ENCODE results near the gene RASA4. TPM values are rescaled to one million over a fixed set of nuclear protein-coding genes. Genes with fewer than 3 reads are reported as not detected.
"Not testable (repeated sequence)": the region's sequence is repeated elsewhere in the genome, so short reads cannot be mapped to it uniquely, and the experiment has no call there.

RASA4 gene
- total RNA-seq, 3 donors from 2014 or later: 43.7 to 58.3 (median 47.4) TPM

DNA sequence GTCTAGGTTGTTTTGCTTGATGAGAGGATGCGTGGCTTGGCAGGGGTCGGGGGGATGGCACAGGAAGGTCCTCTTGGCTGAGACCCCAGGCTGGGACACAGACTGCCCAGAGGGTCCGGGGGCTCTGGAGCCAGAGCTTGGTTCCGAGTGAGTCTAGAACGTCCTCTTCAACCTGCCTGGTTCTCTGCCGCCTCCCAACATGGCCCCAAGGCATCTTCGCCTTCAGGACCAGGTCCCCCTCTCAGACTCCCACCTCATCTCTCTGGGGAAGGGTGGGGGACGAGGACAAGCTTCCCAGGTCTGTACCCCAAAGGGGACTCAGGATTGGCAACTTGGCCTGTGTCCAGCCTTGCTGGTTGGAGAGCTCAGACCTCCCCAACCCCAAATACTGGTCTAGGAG, 74.5 kb downstream of the RASA4 start:
- ATAC-seq; H3K4me1 Mint-ChIP-seq (ENCODE audit: low read depth); H3K9me3 Mint-ChIP-seq; H3K36me3 Mint-ChIP-seq (ENCODE audit: insufficient read depth); DNase-seq; H3K27me3 Mint-ChIP-seq (ENCODE audit: low read depth); H3K4me3 Mint-ChIP-seq: not testable (repeated sequence)

- ATAC-seq; DNase-seq; H3K9me3 Mint-ChIP-seq; H3K4me3 Mint-ChIP-seq; H3K27me3 Mint-ChIP-seq (ENCODE audit: low read depth); H3K4me1 Mint-ChIP-seq (ENCODE audit: low read depth); H3K36me3 Mint-ChIP-seq (ENCODE audit: insufficient read depth): not testable (repeated sequence)
Observed at GRCh38 chr7:102540604-102541003, 76.0 kb downstream of the RASA4 start.

DNA sequence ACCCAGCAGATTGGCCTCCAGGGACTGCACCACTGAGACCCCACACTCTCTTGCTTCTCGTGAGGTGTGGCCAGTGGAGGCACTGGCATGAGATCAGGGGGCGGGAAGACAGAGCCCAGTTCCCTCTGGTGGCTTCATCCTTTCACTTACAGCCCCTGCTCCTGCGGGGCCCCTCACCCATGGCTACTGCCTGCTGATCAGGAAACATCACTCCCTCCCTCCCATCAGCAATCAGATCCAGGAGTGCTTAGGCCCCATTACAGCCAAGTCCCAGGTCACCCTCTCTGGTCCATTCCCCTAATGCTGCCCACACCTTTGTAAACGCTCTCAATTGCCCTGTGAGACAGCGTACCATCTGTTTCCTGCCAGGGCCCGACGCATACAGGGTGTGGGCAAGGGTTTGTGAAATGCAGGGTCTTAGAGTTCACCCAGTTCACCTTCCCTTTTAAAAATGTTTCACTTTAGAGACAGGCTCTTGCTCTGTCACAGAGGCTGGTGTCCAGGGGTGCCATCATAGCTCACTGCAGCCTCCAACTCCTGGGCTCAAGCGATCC, 81.4 kb downstream of the RASA4 start:
- H3K4me3 Mint-ChIP-seq; ATAC-seq; H3K36me3 Mint-ChIP-seq (ENCODE audit: insufficient read depth): not testable (repeated sequence)

GRCh38 chr7:102532127-102532526, 84.4 kb downstream of the RASA4 start:
- H3K9me3 Mint-ChIP-seq, DNase-seq: not testable (repeated sequence)

More for the DNA sequence above, 81.4 kb downstream of the RASA4 start:
- not testable (repeated sequence) for H3K4me1 Mint-ChIP-seq (ENCODE audit: low read depth); DNase-seq; H3K9me3 Mint-ChIP-seq; H3K27me3 Mint-ChIP-seq (ENCODE audit: low read depth)

DNA sequence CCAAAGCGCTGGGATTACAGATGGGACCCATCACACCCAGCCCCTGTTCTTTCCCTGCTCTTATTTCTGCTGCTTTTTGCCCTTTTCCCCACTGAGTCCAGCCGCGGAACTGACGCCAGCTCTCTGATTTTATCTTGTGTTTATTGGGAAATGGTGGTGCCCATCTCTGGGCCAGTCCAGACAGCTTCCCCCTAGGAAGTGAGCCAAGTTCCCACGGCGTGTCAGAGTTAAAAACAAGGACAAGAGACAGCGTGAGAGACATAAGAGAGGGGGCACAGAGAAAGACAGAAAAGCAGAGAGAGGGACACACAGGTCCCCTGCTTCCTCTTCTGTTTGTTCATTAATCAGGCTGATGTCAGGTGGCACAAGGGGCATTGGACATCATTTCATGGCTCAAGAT, 85.0 kb downstream of the RASA4 start:
- not testable (repeated sequence) for H3K27me3 Mint-ChIP-seq (ENCODE audit: low read depth); H3K4me1 Mint-ChIP-seq (ENCODE audit: low read depth); ATAC-seq; H3K4me3 Mint-ChIP-seq; H3K9me3 Mint-ChIP-seq; H3K36me3 Mint-ChIP-seq (ENCODE audit: insufficient read depth); DNase-seq

More at GRCh38 chr7:102532127-102532526, 84.4 kb downstream of the RASA4 start:
- H3K27me3 Mint-ChIP-seq (ENCODE audit: low read depth); H3K4me1 Mint-ChIP-seq (ENCODE audit: low read depth); H3K4me3 Mint-ChIP-seq; H3K36me3 Mint-ChIP-seq (ENCODE audit: insufficient read depth); ATAC-seq: not testable (repeated sequence)

- DNase-seq; ATAC-seq; H3K4me1 Mint-ChIP-seq (ENCODE audit: low read depth); H3K36me3 Mint-ChIP-seq (ENCODE audit: insufficient read depth); H3K4me3 Mint-ChIP-seq; H3K9me3 Mint-ChIP-seq; H3K27me3 Mint-ChIP-seq (ENCODE audit: low read depth): not testable (repeated sequence)
Observed at GRCh38 chr7:102527822-102528793, 88.4 kb downstream of the RASA4 start.

DNA sequence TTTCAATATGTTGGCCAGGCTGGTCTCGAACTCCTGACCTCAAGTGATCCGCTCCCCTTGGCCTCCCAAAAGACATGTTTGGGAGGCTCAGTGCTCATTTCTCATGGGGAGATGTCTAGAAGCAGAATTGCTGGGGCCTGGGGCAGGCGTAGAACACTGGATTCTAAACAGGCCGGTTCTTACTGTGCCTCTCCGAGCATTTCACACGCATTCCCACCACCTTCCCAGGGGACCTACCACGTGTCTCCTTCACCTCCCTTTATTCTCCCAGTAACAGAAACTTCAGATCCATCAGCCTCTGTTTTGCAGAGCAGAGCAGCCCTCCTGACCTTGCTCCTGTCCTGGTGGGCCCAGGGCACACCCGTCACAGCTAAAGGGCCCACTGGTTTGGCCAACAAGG, 89.4 kb downstream of the RASA4 start:
- not testable (repeated sequence) for H3K27me3 Mint-ChIP-seq (ENCODE audit: low read depth); ATAC-seq

GRCh38 chr7:102524803-102525202, 91.8 kb downstream of the RASA4 start:
- H3K27me3 Mint-ChIP-seq (ENCODE audit: low read depth); H3K36me3 Mint-ChIP-seq (ENCODE audit: insufficient read depth); ATAC-seq; H3K4me1 Mint-ChIP-seq (ENCODE audit: low read depth); DNase-seq; H3K9me3 Mint-ChIP-seq; H3K4me3 Mint-ChIP-seq: not testable (repeated sequence)

More for the DNA sequence above, 89.4 kb downstream of the RASA4 start:
- not testable (repeated sequence) for H3K4me1 Mint-ChIP-seq (ENCODE audit: low read depth); H3K4me3 Mint-ChIP-seq; H3K9me3 Mint-ChIP-seq; DNase-seq; H3K36me3 Mint-ChIP-seq (ENCODE audit: insufficient read depth)

Other genes with a start within 250 kb of the RASA4 start
- gene PRKRIP1, start 220.4 kb downstream of the RASA4 start, total RNA-seq: 10 to 100 TPM; 24.8 to 30.1 (median 27.0) TPM
- gene ORAI2, start 183.2 kb downstream of the RASA4 start, total RNA-seq: 10 to 100 TPM; 24.8 to 35.9 (median 27.4) TPM
- gene ALKBH4, start 151.9 kb downstream of the RASA4 start, total RNA-seq: 10 to 100 TPM; 13.7 to 15.4 (median 15.0) TPM
- gene LRWD1, start 151.8 kb downstream of the RASA4 start, total RNA-seq: 10 to 100 TPM; 54.8 to 57.9 (median 57.7) TPM
- gene POLR2J, start 137.8 kb downstream of the RASA4 start, total RNA-seq: 10 to 100 TPM; 67.3 to 77.4 (median 72.0) TPM
- gene RASA4B, start 99.0 kb downstream of the RASA4 start, total RNA-seq: 10 to 100 TPM; 20.0 to 50.1 (median 35.7) TPM
- gene UPK3BL2, start 73.1 kb downstream of the RASA4 start, total RNA-seq: 1 to 10 TPM; 4.7 to 8.5 (median 7.9) TPM
- not detected for gene SPDYE2, start 65.5 kb downstream of the RASA4 start, total RNA-seq
- 10 to 100 TPM; 19.6 to 28.5 (median 20.0) TPM for gene POLR2J3, start 44.2 kb downstream of the RASA4 start, total RNA-seq
- gene UPK3BL1, start 26.0 kb upstream of the RASA4 start, total RNA-seq: 10 to 100 TPM; 11.3 to 22.0 (median 12.7) TPM
- gene SPDYE2B, start 33.6 kb upstream of the RASA4 start, total RNA-seq: not detected
- 1 to 10 TPM; 5.8 to 8.5 (median 6.1) TPM for gene POLR2J2, start 54.9 kb upstream of the RASA4 start, total RNA-seq
- gene FAM185A, start 132.2 kb upstream of the RASA4 start, total RNA-seq: 10 to 100 TPM in 2 of 3 donors, 1 to 10 TPM in 1; 9.1 to 12.9 (median 10.3) TPM

All from activated T-cell treated with anti-CD3 and anti-CD28 coated beads, Interleukin-2, amount 50 U/mL, for 4 hours (primary cell).